Nephron progenitor cell (in vitro differentiated cells): ENCODE measurements around the gene CDKN2B-AS1.

ENCODE experiments used
- DNase-seq: peaks from one replicate; pipeline ENCODE4 v3.0.0; 2021
- H3K27ac Mint-ChIP-seq: 2 replicates; pipeline ENCODE4 v1.8.0; 2021; ENCODE audit warnings: mild to moderate bottlenecking, moderate library complexity, mixed read lengths
- H3K27me3 Mint-ChIP-seq: 2 replicates; pipeline ENCODE4 v1.8.0; 2021; ENCODE audit warnings: mild to moderate bottlenecking, low read depth, mixed read lengths; ENCODE audit not compliant: poor library complexity
- H3K36me3 Mint-ChIP-seq: 2 replicates; pipeline ENCODE4 v1.8.0; 2021; ENCODE audit warnings: low read depth, mixed read lengths
- H3K4me1 Mint-ChIP-seq: 2 replicates; pipeline ENCODE4 v1.8.0; 2021; ENCODE audit warnings: mixed read lengths
- H3K4me3 Mint-ChIP-seq: 2 replicates; pipeline ENCODE4 v1.8.0; 2021; ENCODE audit warnings: mild to moderate bottlenecking, moderate library complexity, mixed read lengths
- H3K9me3 Mint-ChIP-seq: 2 replicates; pipeline ENCODE4 v1.8.0; 2021; ENCODE audit warnings: mild to moderate bottlenecking, moderate library complexity, mixed read lengths
- CTCF ChIP-seq: fragments of 200-600 bp; sonication (generic); IDR thresholded peaks from 2 replicates; pipeline ENCODE4 v1.5.0; 2021; ENCODE audit warnings: antibody characterized with exemption

The CDKN2B-AS1 gene

GRCh38 chr9:22134390-22134789 is 139.8 kb downstream of the CDKN2B-AS1 start:
- Mint-ChIP-seq H3K4me3 (no peak overlapping the region), H3K27ac (no peak overlapping the region), H3K4me1 (peaks cover 10% of the 10 kb centered on the region), H3K27me3 (peaks cover 3% of the 10 kb centered on the region), H3K36me3 (no peaks in the 10 kb centered on the region), H3K9me3 (no peaks in the 10 kb centered on the region)
- TF ChIP-seq CTCF = no peak
- DNase-seq = no peak

GRCh38 chr9:22136461-22137096 is 142.0 kb downstream of the CDKN2B-AS1 start:
- H3K27ac Mint-ChIP-seq = no peak overlapping the region
- TF ChIP-seq CTCF = no peak
- H3K4me1 Mint-ChIP-seq = no peaks in the 10 kb centered on the region
- DNase-seq = no peak
- no peaks in the 10 kb centered on the region for H3K36me3 Mint-ChIP-seq
- no peaks in the 10 kb centered on the region for H3K9me3 Mint-ChIP-seq
- H3K4me3 Mint-ChIP-seq = no peak overlapping the region
- peaks cover 3% of the 10 kb centered on the region for H3K27me3 Mint-ChIP-seq

GRCh38 chr9:22138956-22139660 is 144.5 kb downstream of the CDKN2B-AS1 start:
- no peak overlapping the region for H3K4me3 Mint-ChIP-seq
- H3K36me3 Mint-ChIP-seq = no peaks in the 10 kb centered on the region
- peaks cover 3% of the 10 kb centered on the region for H3K27me3 Mint-ChIP-seq
- no peaks in the 10 kb centered on the region for H3K4me1 Mint-ChIP-seq
- H3K9me3 Mint-ChIP-seq = no peaks in the 10 kb centered on the region
- H3K27ac Mint-ChIP-seq = no peak overlapping the region
- no peak for TF ChIP-seq CTCF
- no peak for DNase-seq

GRCh38 chr9:22141908-22142307 is 147.3 kb downstream of the CDKN2B-AS1 start:
- Mint-ChIP-seq H3K9me3 (no peaks in the 10 kb centered on the region), H3K36me3 (no peaks in the 10 kb centered on the region), H3K4me1 (no peaks in the 10 kb centered on the region), H3K4me3 (no peak overlapping the region), H3K27ac (no peak overlapping the region), H3K27me3 (no peaks in the 10 kb centered on the region)
- no peak for DNase-seq
- no peak for TF ChIP-seq CTCF

- no peak for TF ChIP-seq CTCF
- H3K4me3 Mint-ChIP-seq = no peak overlapping the region
- no peak for DNase-seq
- no peak overlapping the region for H3K27ac Mint-ChIP-seq
- H3K9me3 Mint-ChIP-seq = no peaks in the 10 kb centered on the region
- no peaks in the 10 kb centered on the region for H3K4me1 Mint-ChIP-seq
- H3K36me3 Mint-ChIP-seq = no peaks in the 10 kb centered on the region
- no peaks in the 10 kb centered on the region for H3K27me3 Mint-ChIP-seq
These were observed 148.1 kb downstream of the CDKN2B-AS1 start for GRCh38 chr9:22142671-22143070.
